Skin epidermis (tissue), 12 donors: ENCODE results near the gene CALD1.

Source experiments
- H3K27ac ChIP-seq, 21 experiments: fragments of 200-600 bp; sonication (generic) in 11 of 21; one replicate each; pipeline ENCODE4 v1.5.0; 2020; ENCODE audit warnings: mild to moderate bottlenecking in 3 of 21, inconsistent platforms in 2 of 21, moderate library complexity in 2 of 21
- H3K4me3 ChIP-seq, 7 experiments: fragments of 200-600 bp; sonication (generic) in 2 of 7; one replicate each; pipeline ENCODE4 v1.5.0; 2020; ENCODE audit warnings: inconsistent platforms in 2 of 7, mild to moderate bottlenecking in 2 of 7, moderate library complexity in 1 of 7

CALD1 gene

GRCh38 chr7:134842062-134842461, 62.6 kb downstream of the CALD1 start:
- no peak overlapping the region for H3K4me3 ChIP-seq
- H3K27ac ChIP-seq: no peak overlapping the region

DNA sequence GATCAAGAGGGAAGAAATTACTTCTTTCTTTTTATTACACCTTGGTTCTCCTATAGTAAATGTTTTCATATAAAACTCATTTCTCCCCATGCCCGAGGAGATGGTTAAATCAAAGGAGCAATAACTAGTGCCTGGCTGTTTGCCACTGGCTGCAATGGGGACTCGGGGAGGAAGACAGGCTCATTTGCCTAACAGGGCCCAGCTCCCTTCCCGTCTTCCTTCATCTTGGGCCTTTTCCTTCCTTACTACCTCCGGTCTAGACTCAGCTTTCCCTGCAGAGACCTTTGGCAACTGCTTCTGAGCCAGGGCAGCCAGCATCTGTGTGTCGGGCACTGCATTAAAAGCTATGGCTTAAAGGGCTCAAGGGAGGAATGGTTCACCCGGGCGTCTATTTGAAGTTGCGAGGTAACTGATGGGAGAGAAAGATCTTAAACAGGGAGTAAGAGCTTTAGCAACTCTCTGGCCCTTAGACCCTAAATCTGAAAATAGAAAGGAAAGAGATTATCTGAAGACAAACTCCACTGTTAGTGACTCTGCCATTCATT, 63.5 kb downstream of the CALD1 start:
- H3K27ac ChIP-seq: no peak overlapping the region
- no peak overlapping the region for H3K4me3 ChIP-seq

GRCh38 chr7:134844200-134844599, 64.8 kb downstream of the CALD1 start:
- Histone ChIP-seq H3K27ac (no peak overlapping the region), H3K4me3 (no peak overlapping the region)

GRCh38 chr7:134845461-134845860, 66.0 kb downstream of the CALD1 start:
- Histone ChIP-seq H3K27ac (peak overlapping the region in 1 of 21 experiments; percentile 21), H3K4me3 (no peak overlapping the region)

DNA sequence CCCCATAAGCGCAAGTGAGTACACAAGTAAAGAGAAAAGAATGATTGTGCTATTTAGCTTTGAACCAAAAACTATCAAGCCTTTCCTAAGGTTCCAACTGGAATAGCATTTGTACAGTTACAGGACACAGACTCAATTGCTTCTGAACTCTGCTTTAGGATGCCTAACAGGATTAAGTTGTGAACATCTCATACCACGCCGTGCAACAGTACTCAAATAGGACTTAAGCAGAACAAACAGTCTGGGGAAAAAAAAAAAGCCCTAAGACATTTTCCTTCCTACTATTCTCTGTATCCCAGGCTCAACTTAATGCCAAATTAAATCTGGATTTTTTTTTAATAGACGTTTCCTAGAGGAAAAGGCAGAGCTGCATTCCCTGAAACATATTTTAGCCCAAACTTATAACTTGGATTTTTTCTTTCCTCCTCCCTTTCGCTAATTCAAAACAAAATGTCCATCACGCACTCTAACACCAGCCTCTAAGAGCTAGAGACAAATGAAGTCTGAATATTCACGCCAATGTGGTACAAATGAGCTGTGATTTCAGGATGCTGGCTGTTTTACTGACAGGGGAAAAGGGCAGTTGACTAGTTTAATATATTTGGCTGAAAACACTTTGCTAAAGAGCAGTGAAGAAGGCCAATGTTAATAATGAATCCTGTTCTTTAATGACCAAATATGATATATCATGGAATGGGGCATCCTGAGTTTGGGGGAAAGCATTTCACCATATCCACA, 68.6 kb downstream of the CALD1 start:
- Histone ChIP-seq H3K4me3 (no peak overlapping the region), H3K27ac (peak overlapping the region in 3 of 21 experiments; percentile 9 to 59 (median 19))

DNA sequence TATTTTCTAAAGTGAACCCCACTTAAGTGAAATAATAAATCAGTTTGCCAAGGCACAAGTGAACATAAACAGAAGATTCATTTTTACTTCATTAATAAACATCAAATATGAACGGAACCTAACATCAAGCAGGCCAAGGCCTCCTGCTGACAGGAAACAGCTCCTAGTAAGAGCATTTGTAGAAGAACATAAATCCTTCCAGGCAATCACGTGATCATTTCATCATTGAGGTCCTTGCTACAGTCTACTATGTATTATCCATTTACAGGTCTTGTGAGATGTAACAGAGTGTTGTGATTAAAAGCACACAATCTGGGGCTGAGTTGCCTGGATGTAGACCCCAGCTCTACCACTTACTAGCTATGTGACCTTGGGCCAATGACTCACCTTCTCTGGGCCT, 70.6 kb downstream of the CALD1 start:
- no peak overlapping the region for H3K4me3 ChIP-seq
- H3K27ac ChIP-seq: no peak overlapping the region

- Histone ChIP-seq H3K4me3 (no peak overlapping the region), H3K27ac (peak overlapping the region in 1 of 21 experiments; percentile 11)
Measured at GRCh38 chr7:134851141-134851540, 71.7 kb downstream of the CALD1 start.

DNA sequence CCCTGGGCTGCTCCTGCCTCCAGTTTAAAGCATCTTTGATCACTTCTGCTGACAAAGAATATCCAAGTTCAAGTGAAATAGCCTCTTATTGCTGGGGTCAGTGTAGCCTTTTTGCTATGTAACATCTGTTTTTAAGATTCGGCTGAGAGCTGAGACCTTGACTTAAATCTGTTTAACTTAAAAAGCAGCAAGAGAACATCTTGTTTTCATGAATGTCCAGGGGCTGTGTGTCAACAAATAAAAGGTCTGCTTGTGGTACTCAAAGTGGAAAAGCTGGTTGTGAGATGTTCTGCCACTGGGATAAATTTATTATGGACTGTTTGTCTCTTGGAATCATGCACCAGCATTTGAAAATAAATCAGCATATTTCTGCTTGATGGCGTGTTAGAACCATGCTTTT, 73.2 kb downstream of the CALD1 start:
- peak overlapping the region in 2 of 21 experiments; percentile 21 to 29 for H3K27ac ChIP-seq
- no peak overlapping the region for H3K4me3 ChIP-seq

GRCh38 chr7:134854816-134855215, 75.4 kb downstream of the CALD1 start:
- H3K27ac ChIP-seq: peak overlapping the region in 10 of 21 experiments; percentile 2 to 77 (median 27)

GRCh38 chr7:134855442-134855841, 76.0 kb downstream of the CALD1 start:
- H3K4me3 ChIP-seq: no peak overlapping the region
- peak overlapping the region in 12 of 21 experiments; percentile 4 to 77 (median 42) for H3K27ac ChIP-seq

More at GRCh38 chr7:134854816-134855215, 75.4 kb downstream of the CALD1 start:
- no peak overlapping the region for H3K4me3 ChIP-seq

DNA sequence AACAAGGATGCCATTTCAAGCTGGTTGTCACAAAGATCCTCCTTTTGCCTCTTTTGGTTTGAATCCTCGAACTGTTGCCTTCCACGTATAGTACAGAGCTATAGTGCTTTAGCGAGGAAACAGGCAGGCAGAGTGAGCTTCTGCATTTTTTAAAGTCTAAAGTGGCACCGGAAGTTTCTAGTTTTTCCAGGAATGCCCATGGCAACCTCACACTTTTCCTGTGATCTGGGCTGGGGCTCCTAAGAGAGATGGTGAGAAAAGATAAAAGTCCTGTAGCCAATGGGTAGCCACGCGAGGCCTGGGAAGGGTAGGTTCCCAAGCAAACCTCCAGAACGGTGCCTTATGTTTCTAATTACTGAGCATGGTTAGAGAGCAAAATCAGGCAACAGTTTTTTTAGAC, 76.7 kb downstream of the CALD1 start:
- Histone ChIP-seq H3K27ac (peak overlapping the region in 17 of 21 experiments; percentile 4 to 77 (median 44)), H3K4me3 (no peak overlapping the region)

DNA sequence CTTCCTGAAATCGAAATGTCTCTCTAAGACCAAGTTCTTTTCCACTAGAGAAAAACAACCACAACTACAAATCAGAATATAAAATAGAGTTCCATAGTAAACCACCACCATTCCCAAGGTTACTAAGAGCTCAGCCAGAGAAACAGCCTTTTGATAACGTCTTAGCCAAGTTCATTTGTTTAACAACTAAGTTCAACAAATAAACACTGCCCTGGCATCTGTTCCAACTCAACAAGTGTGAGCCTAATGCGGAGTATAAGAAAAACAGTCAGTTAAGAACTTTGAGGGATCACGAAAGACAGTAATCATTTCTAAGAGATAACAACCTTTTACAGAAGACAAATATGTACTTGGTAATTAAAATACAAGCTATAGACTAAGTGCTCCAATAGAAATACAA, 77.3 kb downstream of the CALD1 start:
- peak overlapping the region in 6 of 21 experiments; percentile 37 to 77 (median 50) for H3K27ac ChIP-seq
- H3K4me3 ChIP-seq: no peak overlapping the region

DNA sequence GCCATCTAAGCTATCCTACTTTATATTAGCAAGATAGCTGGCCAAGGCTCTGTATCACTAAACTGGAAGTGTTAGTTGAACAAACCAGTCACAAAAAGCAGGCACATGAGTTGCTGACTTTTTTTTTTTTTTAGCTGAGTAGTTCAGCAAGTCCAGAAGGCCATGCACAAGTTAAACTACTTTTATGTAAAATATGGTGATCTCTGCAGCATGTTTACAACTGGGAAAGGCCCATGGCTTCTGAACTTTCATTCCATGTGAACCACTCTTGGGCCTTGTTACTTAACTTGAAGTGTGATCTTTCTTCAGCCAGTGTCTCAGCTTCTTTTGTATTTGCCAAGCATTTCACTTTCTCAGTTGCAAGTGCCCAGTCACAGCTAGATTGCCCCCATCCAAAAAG, 78.5 kb downstream of the CALD1 start:
- Histone ChIP-seq H3K27ac (no peak overlapping the region), H3K4me3 (no peak overlapping the region)

- no peak overlapping the region for H3K4me3 ChIP-seq
- no peak overlapping the region for H3K27ac ChIP-seq
Measured at GRCh38 chr7:134859783-134860182, 80.3 kb downstream of the CALD1 start.

DNA sequence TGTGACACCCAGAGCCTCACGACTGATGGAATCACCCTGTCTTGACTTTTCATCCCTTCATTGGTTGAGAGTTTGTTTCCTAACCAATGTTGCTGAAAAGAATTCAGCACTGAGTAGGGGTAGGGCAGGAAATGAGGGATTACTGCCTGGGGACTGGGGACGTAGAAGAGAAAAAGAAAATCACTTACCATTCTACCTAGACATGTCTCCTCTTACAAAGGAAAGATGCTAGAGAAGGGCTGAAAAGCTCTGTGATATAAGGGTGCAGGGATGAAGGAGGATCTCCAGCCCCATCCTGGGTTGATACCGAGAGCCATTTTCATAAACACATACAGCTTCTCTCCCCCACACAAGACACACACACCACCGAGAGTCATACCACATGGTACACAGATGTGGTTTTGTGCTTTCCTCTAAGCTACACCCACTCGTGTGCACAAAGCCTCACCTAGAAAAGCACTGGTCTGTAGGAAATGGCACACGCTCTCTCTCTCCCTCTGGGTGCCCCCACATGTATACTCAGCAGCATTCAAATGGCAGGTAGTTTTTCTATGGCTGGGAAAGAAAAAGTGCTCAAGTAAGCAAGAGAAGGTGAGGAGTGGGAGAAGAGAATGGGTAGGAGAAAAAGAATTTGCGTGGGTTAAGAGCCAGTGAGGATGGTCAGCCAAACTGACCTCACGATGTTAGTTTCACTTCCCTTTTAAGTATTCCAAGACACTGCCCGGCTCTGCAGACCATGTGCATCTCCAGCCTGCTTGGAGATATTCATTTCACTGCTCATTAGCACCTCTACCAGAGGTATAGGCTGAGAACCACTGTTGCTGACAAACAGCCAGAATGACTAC, 85.8 kb downstream of the CALD1 start:
- Histone ChIP-seq H3K27ac (peak overlapping the region in 10 of 21 experiments; percentile 4 to 79 (median 41)), H3K4me3 (no peak overlapping the region)

DNA sequence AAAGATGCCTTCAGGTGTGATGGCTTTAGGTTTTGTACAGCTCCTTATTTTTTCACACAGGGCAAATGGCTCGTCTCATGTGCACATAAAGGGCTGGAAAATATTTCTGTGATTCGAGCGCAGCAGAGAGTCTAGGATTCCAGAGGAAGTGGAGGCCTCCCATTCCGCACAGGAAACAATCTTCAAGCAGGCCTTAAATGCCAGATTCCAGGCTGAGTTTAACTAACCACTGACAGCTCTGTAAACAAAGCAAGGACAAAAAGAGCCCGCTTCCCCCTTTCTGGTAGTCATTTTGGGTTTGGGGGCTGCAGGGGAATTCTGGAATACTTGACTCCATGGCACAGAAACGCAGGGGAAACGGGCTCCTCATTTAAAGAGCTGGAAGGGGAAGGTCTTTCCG, 87.2 kb downstream of the CALD1 start:
- Histone ChIP-seq H3K27ac (peak overlapping the region in 12 of 21 experiments; percentile 4 to 79 (median 39)), H3K4me3 (no peak overlapping the region)

DNA sequence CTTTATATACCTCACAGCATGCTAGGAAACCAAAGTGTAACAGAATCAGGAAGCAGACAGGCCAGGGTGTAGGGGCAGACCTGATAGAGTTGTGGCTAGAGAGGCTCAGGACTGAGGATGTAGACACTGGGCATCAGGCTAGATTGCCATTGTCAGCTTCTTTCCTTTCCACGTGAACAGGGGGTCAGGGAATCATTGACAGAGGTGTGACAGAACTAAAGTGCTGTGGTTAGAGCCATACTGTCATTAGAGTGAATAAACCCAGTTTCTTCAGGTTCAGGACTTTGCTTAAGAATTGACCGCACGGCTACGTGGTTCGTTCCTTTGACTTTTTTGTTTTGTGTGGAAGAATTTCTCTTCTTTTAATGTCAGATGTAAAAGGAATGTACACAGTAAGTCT, 90.7 kb downstream of the CALD1 start:
- Histone ChIP-seq H3K27ac (no peak overlapping the region), H3K4me3 (no peak overlapping the region)

DNA sequence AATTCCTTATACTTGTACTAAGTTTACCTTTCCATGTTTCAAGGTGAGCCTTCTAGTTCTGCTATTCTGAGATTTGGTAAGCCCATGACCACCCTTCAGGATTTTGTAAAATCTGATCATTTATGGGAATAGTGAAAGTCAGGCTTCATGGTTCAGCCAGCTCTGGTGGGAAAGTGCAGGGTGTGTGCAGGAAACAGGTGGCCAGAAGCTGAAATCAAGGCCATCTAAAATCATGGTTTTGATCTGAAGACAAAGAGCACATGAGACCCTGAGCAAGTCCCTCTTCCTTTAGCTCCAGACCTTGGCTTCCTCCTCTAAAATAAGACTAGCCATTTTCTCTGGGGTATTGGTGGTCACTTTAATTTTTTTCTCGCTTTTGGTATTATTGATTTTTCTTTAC, 91.3 kb downstream of the CALD1 start:
- H3K4me3 ChIP-seq: no peak overlapping the region
- H3K27ac ChIP-seq: no peak overlapping the region

- H3K27ac ChIP-seq: peak overlapping the region in 3 of 21 experiments; percentile 7 to 13 (median 12)
- no peak overlapping the region for H3K4me3 ChIP-seq
Measured at GRCh38 chr7:134873253-134873652, 93.8 kb downstream of the CALD1 start.

DNA sequence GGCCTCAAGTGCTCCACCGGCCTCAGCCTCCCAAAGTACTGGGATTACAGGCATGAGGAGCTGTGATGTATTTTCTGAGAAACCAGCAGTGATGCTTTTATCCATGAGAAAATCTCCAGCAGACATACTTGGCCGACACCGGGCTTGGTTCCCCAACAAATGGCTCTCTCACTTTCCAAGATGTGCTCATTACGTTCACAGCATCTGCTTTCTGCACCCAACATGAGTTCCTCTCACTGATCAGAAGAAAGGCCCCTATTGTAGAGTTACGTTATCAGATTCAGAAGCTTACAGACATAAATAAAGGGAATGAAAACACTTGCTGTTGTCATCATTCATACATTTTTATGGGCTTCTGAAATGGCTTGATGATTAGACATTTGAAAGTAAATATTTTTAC, 95.0 kb downstream of the CALD1 start:
- peak overlapping the region in 1 of 21 experiments; percentile 52 for H3K27ac ChIP-seq
- H3K4me3 ChIP-seq: no peak overlapping the region
